ENCODE measurements around the gene PARD6A.
"Not testable (repeated sequence)": the region's sequence is repeated elsewhere in the genome, so short reads cannot be mapped to it uniquely, and the experiment has no call there.

PARD6A gene

GRCh38 chr16:67667817-67668494, 7.2 kb downstream of the PARD6A start:
- DNase-seq = peak; percentile 85

GRCh38 chr16:67668495-67669157, 7.9 kb downstream of the PARD6A start:
- DNase-seq = peak; percentile 38

GRCh38 chr16:67669499-67670101, 8.8 kb downstream of the PARD6A start:
- no peak for DNase-seq

GRCh38 chr16:67672306-67672705, 11.5 kb downstream of the PARD6A start:
- DNase-seq = no peak

- DNase-seq = peak; percentile 66
Measured at GRCh38 chr16:67672739-67673662, 12.2 kb downstream of the PARD6A start.

- DNase-seq = no peak
Measured at GRCh38 chr16:67673712-67674580, 13.2 kb downstream of the PARD6A start.

- DNase-seq = no peak
Measured at GRCh38 chr16:67674851-67675578, 14.3 kb downstream of the PARD6A start.

- no peak for DNase-seq
Measured at GRCh38 chr16:67675579-67675935, 14.8 kb downstream of the PARD6A start.

- DNase-seq = no peak
Measured at GRCh38 chr16:67675999-67676398, 15.2 kb downstream of the PARD6A start.

- DNase-seq = no peak
Measured at GRCh38 chr16:67676516-67676915, 15.8 kb downstream of the PARD6A start.

- no peak for DNase-seq
Measured at GRCh38 chr16:67676939-67677338, 16.2 kb downstream of the PARD6A start.

GRCh38 chr16:67677712-67678111, 17.0 kb downstream of the PARD6A start:
- DNase-seq = no peak

GRCh38 chr16:67678354-67679023, 17.7 kb downstream of the PARD6A start:
- no peak for DNase-seq

GRCh38 chr16:67679935-67680897, 19.5 kb downstream of the PARD6A start:
- DNase-seq = no peak

- no peak for DNase-seq
Measured at GRCh38 chr16:67683767-67684166, 23.0 kb downstream of the PARD6A start.

GRCh38 chr16:67685388-67686112, 24.8 kb downstream of the PARD6A start:
- no peak for DNase-seq

- DNase-seq = not testable (repeated sequence)
Measured at GRCh38 chr16:67693517-67694285, 32.9 kb downstream of the PARD6A start.

GRCh38 chr16:67694611-67695010, 33.9 kb downstream of the PARD6A start:
- no peak for DNase-seq
